ENCODE results near the gene RPL10L.

Gene RPL10L

DNA sequence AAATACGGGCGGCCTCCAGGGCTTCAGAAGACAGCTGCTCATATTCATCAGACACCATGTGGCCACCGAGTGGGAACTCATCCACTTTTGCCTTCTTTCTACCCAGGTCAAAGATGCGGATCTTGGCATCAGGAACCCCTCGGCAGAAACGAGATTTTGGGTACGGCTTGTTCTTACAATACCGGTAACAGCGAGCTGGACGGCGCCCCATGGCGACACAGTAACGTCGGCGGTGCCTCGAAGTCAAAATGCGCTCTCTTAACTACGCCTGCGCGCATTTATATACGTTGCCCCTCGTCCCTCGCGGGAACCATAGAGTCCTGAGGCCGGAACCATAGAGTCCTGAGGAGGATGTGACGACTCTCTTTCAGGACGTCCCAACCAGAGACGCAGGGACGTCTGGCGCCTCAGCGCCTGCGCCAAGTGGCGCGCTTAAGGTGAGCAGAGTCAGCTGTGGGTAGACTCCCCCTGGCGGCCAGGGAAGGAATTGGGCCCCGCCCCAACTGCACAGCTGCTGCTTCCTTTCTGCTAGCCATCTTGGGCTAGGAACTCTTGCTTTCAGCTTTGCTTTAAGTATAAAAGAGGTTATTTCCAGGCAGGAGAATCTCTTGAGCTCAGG, at the start of gene RPL10L:
TSS of gene RPL10L (minus strand) at position 256 of the 619 bp plus-strand sequence. CDS start at position 211, 45 bp downstream.
- DNase-seq: no peak

DNA sequence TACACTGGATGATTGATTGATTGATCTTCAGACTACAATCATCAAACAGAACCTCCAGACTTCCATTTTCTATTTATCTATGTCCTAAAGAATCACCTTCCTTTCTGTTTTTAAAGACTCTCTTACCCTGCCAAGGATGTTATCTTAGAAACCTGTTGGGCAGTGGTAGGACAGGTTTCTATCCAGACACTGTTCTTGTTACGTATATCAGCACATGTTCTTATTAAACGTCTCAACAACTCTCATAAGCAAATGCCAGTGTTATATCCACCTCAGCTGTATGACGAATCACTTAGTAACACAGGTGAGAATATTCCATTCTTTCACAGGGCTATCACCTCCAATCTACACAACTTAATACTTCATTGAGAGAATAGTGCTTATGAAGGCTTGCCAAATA, 40.2 kb upstream of the RPL10L start:
- DNase-seq: no peak

DNA sequence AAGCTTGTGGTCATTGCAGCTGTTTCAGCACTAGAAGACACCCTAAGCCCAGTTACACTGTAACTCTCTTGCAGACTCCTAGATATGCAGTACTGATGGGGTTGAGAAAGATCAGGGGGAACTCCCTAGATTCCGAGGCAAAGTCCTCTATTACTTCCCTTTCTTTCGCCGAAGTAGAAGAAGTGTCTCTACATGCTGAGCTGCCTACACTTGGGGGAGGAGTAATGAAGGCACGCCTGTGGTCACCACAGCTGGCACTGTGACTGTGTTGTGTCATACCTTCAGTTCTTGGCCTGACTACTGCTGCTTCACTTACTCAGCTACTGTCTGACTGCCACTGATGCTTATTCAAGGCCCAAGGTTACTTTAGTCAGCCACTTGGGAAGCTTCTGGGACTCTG, 35.1 kb upstream of the RPL10L start:
- DNase-seq: no peak

DNA sequence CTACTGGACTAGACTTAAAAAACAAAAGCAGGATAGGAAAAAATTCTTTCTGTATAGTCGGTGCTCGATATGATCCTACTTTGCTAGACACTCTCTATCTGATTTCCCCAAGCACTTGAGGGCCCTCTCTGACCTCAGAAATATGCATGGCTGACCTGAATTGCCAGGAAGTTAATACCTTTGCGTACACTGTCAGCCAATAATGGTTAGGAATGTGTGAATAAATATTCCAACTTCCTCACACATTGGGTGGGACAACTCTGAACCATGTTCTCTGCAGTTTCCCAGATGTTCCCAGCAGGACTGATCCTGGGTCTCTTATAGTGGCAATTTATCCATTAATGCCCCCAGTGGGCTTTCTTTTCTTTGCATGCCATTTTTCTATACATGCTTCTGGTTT, 20.5 kb upstream of the RPL10L start:
- DNase-seq: no peak

DNA sequence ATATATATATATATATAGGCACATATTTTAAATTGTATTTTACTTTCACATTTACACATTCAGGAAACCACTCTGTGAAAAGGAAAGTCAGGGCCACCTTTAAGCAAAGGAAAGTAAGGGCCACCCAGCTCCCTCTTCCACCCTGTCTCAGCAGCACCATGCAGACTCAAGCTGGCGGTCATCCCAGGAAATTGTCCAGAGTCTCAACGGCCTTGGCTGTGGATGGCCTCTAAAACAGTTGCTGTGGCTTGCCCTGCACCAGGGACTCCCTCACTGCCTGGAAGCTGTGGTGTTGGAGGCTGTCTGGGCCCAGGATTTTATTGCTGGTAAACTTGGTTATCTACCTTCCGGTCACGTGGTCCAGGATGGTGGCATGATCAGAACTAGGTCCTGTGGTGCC, 11.8 kb upstream of the RPL10L start:
- peak in 4 of 56 donors; percentile 1 to 36 (median 6) for DNase-seq

DNA sequence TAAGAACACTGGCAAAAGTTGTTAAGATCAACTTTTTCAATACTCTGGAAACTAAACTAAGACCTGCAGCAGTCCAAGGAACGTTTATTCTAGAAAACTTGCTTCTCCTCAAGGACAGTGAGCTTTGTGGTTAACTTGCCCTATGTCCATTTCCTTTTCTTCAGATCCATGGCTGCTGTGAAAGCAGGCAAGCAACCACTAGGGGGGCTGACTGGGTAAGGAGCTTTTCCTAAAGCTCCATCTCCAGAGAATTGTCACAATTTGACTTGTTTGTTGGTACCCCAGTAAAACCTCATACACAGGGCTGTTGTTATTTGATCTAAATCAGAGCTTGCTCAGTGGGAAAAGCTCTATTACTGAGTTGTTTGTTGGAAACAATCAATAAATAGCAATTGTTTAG, 10.1 kb upstream of the RPL10L start:
- no peak for DNase-seq

DNA sequence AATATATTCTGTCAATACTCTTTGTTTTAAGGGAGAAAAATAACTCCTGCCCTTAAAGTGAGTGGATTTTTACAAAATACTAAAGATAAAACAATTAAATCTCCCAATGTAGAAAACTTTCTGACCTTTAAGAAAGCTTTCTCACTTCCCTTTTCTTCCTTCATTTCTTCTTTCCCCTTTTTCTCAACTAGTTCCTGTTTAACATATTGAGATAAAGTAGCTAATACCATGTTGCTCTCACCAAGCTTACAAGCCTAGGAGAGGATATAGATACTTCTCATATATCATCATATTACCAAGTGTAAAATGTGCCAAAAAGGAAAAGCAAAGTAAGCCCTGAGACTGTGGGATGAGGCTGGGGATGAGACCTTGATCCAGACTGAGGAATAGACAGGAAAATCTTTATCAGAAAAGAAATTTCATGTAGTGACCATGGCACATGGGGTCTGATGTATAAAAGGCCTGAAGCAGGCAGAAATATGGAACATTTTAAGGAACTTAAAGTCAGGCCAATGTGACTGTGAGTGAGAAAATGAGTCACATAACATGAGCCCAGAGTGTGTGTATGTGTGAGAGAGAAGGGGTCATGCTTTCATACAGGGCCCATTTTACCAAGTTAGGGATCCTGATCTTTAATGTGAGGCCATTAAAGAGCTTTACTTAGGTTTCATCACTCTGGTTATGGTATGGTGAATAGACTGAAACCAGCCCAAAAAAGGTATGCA, 1.6 kb upstream of the RPL10L start:
- DNase-seq: no peak

DNA sequence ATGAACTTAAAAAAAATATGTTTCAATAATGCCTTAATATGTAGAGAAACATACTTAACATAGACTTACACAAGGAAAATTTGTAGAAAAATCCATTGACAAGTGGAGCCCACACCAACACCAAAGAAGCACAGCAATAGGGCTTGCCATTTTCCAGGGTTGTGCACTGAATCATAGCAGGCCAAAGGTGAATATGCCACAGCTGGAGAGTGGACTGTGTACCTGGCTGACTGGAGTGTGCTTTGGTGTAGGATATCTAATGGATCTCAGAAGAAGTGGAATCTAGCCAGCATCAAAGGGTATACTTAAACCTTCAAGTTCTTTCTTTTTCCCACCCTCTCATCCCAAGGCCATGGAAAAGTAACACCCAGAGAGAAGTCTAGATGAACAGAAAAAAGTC, 4.8 kb downstream of the RPL10L start:
- no peak for DNase-seq

DNA sequence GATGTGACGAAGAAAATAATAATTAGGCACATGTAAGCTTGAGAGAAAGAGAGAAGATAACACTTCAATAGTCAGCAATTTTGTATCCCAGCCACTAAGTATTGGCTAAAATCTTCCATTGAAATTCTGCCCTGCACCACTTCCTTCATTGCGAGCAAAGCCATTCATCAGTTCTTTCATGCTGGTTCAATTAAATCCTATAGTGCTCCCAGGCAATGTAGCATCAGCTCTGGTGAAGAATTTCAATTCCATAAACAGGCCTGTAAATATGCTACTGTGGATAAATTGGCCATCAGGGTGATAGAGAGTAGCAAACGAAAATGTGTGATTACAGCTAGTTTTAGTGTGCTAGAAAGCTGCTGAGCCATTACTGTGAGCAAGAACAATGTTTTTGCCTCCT, 24.7 kb downstream of the RPL10L start:
- DNase-seq: no peak

Measured in nucleus accumbens (tissue), 56 donors.